Mammary epithelial cell (primary cell): Measurements from ENCODE around the gene PEX11B.

Experiments used
- CTCF ChIP-seq, 2 donors: IDR thresholded peaks in 1 of 2; conservative IDR thresholded peaks in 1 of 2; 2 replicates each; pipeline ENCODE4 v1.5.1; 2011 to 2012; ENCODE audit warnings: inconsistent platforms in 2 of 2, low read length in 2 of 2, mild to moderate bottlenecking in 2 of 2, control low read depth in 1 of 2, low read depth in 1 of 2; ENCODE audit not compliant: insufficient read depth in 1 of 2; ENCODE audit errors: extremely low read depth in 1 of 2
- EZH2 ChIP-seq: IDR thresholded peaks from 2 replicates; pipeline ENCODE4 v1.6.1; 2012; ENCODE audit warnings: low read length, inconsistent platforms, borderline replicate concordance

GRCh38 chr1:145874646-145875045, 43.9 kb downstream of the PEX11B start:
- TF ChIP-seq CTCF (conservative IDR thresholded peaks at IDR 0.05 in 1 of 2, IDR thresholded peaks at IDR 0.05 in 1 of 2; ENCODE audit: extremely low read depth in 1 of 2, insufficient read depth in 1 of 2, low read depth in 1 of 2, low read length in 2 of 2) = no peak
- no peak for TF ChIP-seq EZH2
